Heart right ventricle (tissue), 16 donors: ENCODE data around the gene CALML6. TPM values are rescaled to one million over a fixed set of nuclear protein-coding genes. Genes with fewer than 3 reads are reported as not detected.

ENCODE experiments used
- ATAC-seq, 8 donors: fragments of 200-7000 bp; cut with Tn5 transposase; one replicate each; pipeline ENCODE4 v1.9.1; 2020; ENCODE audit warnings: mild to moderate bottlenecking in 8 of 8, moderate library complexity in 8 of 8, moderate number of reproducible peaks in 1 of 8
- DNase-seq, 2 donors: peaks; one replicate each; pipeline ENCODE4 v3.0.0-alpha.2; 2020
- H3K27ac ChIP-seq, 10 donors: fragments of 200-600 bp; sonication (generic) in 2 of 10; one replicate each; pipeline versions ENCODE4 v1.5.0 to v1.8.0; 2020 to 2022; ENCODE audit warnings: mild to moderate bottlenecking in 3 of 10
- H3K27me3 ChIP-seq, 7 donors: fragments of 200-600 bp; one replicate each; pipeline ENCODE4 v1.8.0; 2021 to 2022; ENCODE audit warnings: mild to moderate bottlenecking in 2 of 7
- H3K36me3 ChIP-seq, 9 donors: fragments of 200-600 bp; sonication (generic) in 1 of 9; one replicate each; pipeline versions ENCODE4 v1.5.0 to v1.8.0; 2020 to 2022; ENCODE audit warnings: mild to moderate bottlenecking in 2 of 9
- H3K4me1 ChIP-seq, 9 donors: fragments of 200-600 bp; sonication (generic) in 1 of 9; one replicate each; pipeline versions ENCODE4 v1.5.0 to v1.8.0; 2020 to 2022; ENCODE audit warnings: mild to moderate bottlenecking in 4 of 9
- H3K4me3 ChIP-seq, 10 donors: fragments of 200-600 bp; sonication (generic) in 2 of 10; one replicate each; pipeline versions ENCODE4 v1.5.0 to v1.8.0; 2020 to 2022; ENCODE audit warnings: mild to moderate bottlenecking in 7 of 10, moderate library complexity in 2 of 10
- H3K9me3 ChIP-seq, 11 donors: fragments of 200-600 bp in 10 of 11; sonication (generic) in 2 of 11; one replicate each; pipeline versions ENCODE4 v1.5.0 to v1.8.0; 2013 to 2022; ENCODE audit warnings: mild to moderate bottlenecking in 2 of 11, control low read depth in 1 of 11, moderate library complexity in 1 of 11
- CTCF ChIP-seq, 9 donors: fragments of 200-600 bp; sonication (generic) in 2 of 9; IDR thresholded peaks; one replicate each; pipeline versions ENCODE4 v1.5.0 to v1.8.0; 2021 to 2022; ENCODE audit warnings: antibody characterized with exemption in 9 of 9, mild to moderate bottlenecking in 5 of 9, moderate library complexity in 1 of 9
- WGBS, 2 donors: extraction: QIAGEN DNeasy Blood & Tissue Kit; methylation state at CpG; one replicate each; pipeline ENCODE4 v1.1.7; 2013; ENCODE audit warnings: inconsistent platforms in 1 of 2; 5-methylcytosine and 5-hydroxymethylcytosine counted together
- intact Hi-C, 10 donors: fragments of 100-400 bp; cut with DNase I; formaldehyde crosslinking; loops; one replicate each; pipeline versions ENCODE4 v1.11.1 to v1.14.2; 2022
- polyA plus RNA-seq, 2 donors: library from polyadenylated mRNA; stranded (reverse); fragments of 200-250 nt; gene quantifications; one replicate each; pipeline ENCODE4 v1.2.3, GENCODE V29; 2013
- total RNA-seq, 10 donors: library from RNA; stranded (reverse); fragmentation: NEBNext Ultra II Directional in 3 of 10; extraction: Animal tissue kit (Norgen Biotek cat#: 25700) in 3 of 10; gene quantifications; one replicate each; pipeline versions ENCODE4 v1.2.1 to v1.2.4, GENCODE V29; 2021 to 2023
- donor health status: Arrhythmogenic right ventricular cardiomyopathy.
- donor health status: ischemic (EF 13 %, LVEDD 7.1; RV severe dilation, severe dysfunction).
- donor health status: healthy with polysubstance abuse.
- donor health status: DM: no; HTN: yes; CAD: no.
- donor health status: DM: no; HTN: no; CAD: no.
- donor health status: ischemic (EF 25% LVEDD 6.9; RV normal size, moderate dysfunction).
- donor health status: ischemic (EF 25% LVEDD 5.7; RV mildly dilated, moderate dysfunction).
- donor health status: healthy.
- donor health status: DM: yes; HTN: yes; CAD: no.
- donor health status: Ischemic cardiomyopathy.
- donor health status: ischemic (EF 35%, LVEDD 5.7; RV mildly dilated, moderate dysfunction).
- donor health status: nonischemic (EF 11% LVEDD 7.7; RV severe dilation, severe dysfunction).
- donor health status: DM: yes; HTN: yes; CAD: no.
- donor health status: PGD.
- donor health status: ischemic (EF 29% LVEDD 5.4; RV normal size, mild dysfunction).
- donor health status: nonischemic (EF 23%, LVEDD 6.1; RV moderate dilation, normal function).

CALML6 gene
- total and polyA plus RNA-seq, 12 donors: 0.09 to 0.88 (median 0.20) TPM; not detected in 8

GRCh38 chr1:1966071-1966740 is 51.1 kb downstream of the CALML6 start:
- Histone ChIP-seq H3K4me1 (no peaks in the 10 kb centered on the region), H3K36me3 (no peaks in the 10 kb centered on the region), H3K9me3 (no peaks in the 10 kb centered on the region), H3K27me3 (peaks cover 0 to 67% (median 51%) of the 10 kb centered on the region in 7 donors), H3K27ac (no peak overlapping the region), H3K4me3 (no peak overlapping the region)
- DNase-seq (no peak), ATAC-seq (no peak)
- TF ChIP-seq CTCF (IDR thresholded peaks at IDR 0.05): no peak
- intact Hi-C loops: no loop called here
- 46 to 60% methylated on average over 38 of the region's 38 CpGs for WGBS, 2 donors

Other genes starting within 250 kb of the CALML6 start
- 10 to 100 TPM; 12.3 to 30.7 (median 17.0) TPM for gene SLC35E2B, start 222.5 kb upstream of the CALML6 start, total RNA-seq
- 10 to 100 TPM in 1 of 2 donors, 1 to 10 TPM in 1; 8.4 to 21.1 TPM for gene SLC35E2B, start 222.5 kb upstream of the CALML6 start, polyA plus RNA-seq
- gene CDK11A, start 190.9 kb upstream of the CALML6 start, total RNA-seq: 10 to 100 TPM; 11.6 to 26.3 (median 15.3) TPM
- 10 to 100 TPM; 13.0 to 88.3 TPM for gene CDK11A, start 190.9 kb upstream of the CALML6 start, polyA plus RNA-seq
- gene NADK, start 136.8 kb upstream of the CALML6 start, total RNA-seq: 10 to 100 TPM; 15.2 to 40.2 (median 21.9) TPM
- gene NADK, start 136.8 kb upstream of the CALML6 start, polyA plus RNA-seq: 10 to 100 TPM; 26.2 to 37.5 TPM
- gene GNB1, start 24.2 kb upstream of the CALML6 start, total RNA-seq: 100 to 1,000 TPM; 139 to 228 (median 174) TPM
- 100 to 1,000 TPM in 1 of 2 donors, 10 to 100 TPM in 1; 64.9 to 109 TPM for gene GNB1, start 24.2 kb upstream of the CALML6 start, polyA plus RNA-seq
- 1 to 10 TPM in 6 of 10 donors, under 1 TPM in 2, not detected in 2; 0.58 to 3.1 (median 1.9) TPM for gene TMEM52, start 4.0 kb downstream of the CALML6 start, total RNA-seq
- 10 to 100 TPM in 1 of 2 donors, 1 to 10 TPM in 1; 1.0 to 11.5 TPM for gene TMEM52, start 4.0 kb downstream of the CALML6 start, polyA plus RNA-seq
- gene CFAP74, start 88.5 kb downstream of the CALML6 start, total RNA-seq: not detected
- gene CFAP74, start 88.5 kb downstream of the CALML6 start, polyA plus RNA-seq: under 1 TPM in 1 of 2 donors, not detected in 1; 0.03 TPM
- gene GABRD, start 104.1 kb downstream of the CALML6 start, total RNA-seq: 1 to 10 TPM in 1 of 10 donors, under 1 TPM in 7, not detected in 2; 0.30 to 1.1 (median 0.44) TPM
- 1 to 10 TPM in 1 of 2 donors, under 1 TPM in 1; 0.87 to 1.0 TPM for gene GABRD, start 104.1 kb downstream of the CALML6 start, polyA plus RNA-seq
- 10 to 100 TPM in 9 of 10 donors, 1 to 10 TPM in 1; 8.4 to 17.8 (median 14.2) TPM for gene PRKCZ, start 135.2 kb downstream of the CALML6 start, total RNA-seq
- 10 to 100 TPM; 14.6 to 18.4 TPM for gene PRKCZ, start 135.2 kb downstream of the CALML6 start, polyA plus RNA-seq